Panc1 (cell line): ENCODE data around the gene TMEM222.

Experiments used
- CTCF ChIP-seq: fragments of 450-650 bp; IDR thresholded peaks from 2 replicates; pipeline ENCODE4 v1.5.1; 2017; ENCODE audit warnings: mild to moderate bottlenecking
- POLR2AphosphoS5 ChIP-seq: IDR thresholded peaks from 2 replicates; pipeline ENCODE4 v1.6.1; 2012; ENCODE audit warnings: mild to moderate bottlenecking, low read depth, low read length, moderate library complexity
- REST ChIP-seq, 2 experiments: IDR thresholded peaks; 2 replicates each; pipeline ENCODE4 v1.6.1; 2011 to 2012; ENCODE audit warnings: low read depth in 2 of 2, control low read depth in 1 of 2, low read length in 1 of 2, mild to moderate bottlenecking in 1 of 2, moderate library complexity in 1 of 2; ENCODE audit not compliant: insufficient read depth in 1 of 2
- SIN3A ChIP-seq: IDR thresholded peaks from 2 replicates; pipeline ENCODE4 v1.6.1; 2012; ENCODE audit warnings: low read depth, mild to moderate bottlenecking, low read length, moderate library complexity, borderline replicate concordance; ENCODE audit not compliant: insufficient read depth
- TCF7L2 ChIP-seq: IDR thresholded peaks from 2 replicates; pipeline ENCODE4 v1.6.1; 2011; ENCODE audit warnings: mild to moderate bottlenecking, low read depth, low read length, inconsistent platforms

GRCh38 chr1:27346357-27346756, 24.4 kb downstream of the TMEM222 start:
- TF ChIP-seq POLR2AphosphoS5: no peak
- no peak for TF ChIP-seq REST (IDR thresholded peaks at IDR 0.05; ENCODE audit: insufficient read depth in 1 of 2, low read depth in 2 of 2, low read length in 1 of 2)
- TF ChIP-seq CTCF: no peak
- no peak for TF ChIP-seq TCF7L2
- no peak for TF ChIP-seq SIN3A
